Activated T-cell treated with anti-CD3 and anti-CD28 coated beads, Interleukin-2, amount 50 U/mL, for 4 hours (primary cell): ENCODE results near the gene FLG. TPM values are rescaled to one million over a fixed set of nuclear protein-coding genes. Genes with fewer than 3 reads are reported as not detected.
"Not testable (repeated sequence)": the region's sequence is repeated elsewhere in the genome, so short reads cannot be mapped to it uniquely, and the experiment has no call there.

Source experiments
- ATAC-seq, 2 donors: fragments of 200-7000 bp; cut with Tn5 transposase; one replicate each; pipeline ENCODE4 v1.10.0; 2021
- DNase-seq: peaks from one replicate; pipeline ENCODE4 v3.0.0-alpha.2; 2020
- H3K27me3 Mint-ChIP-seq: one replicate; pipeline ENCODE4 v1.8.0; 2021; ENCODE audit warnings: low read depth, mixed read lengths
- H3K36me3 Mint-ChIP-seq: one replicate; pipeline ENCODE4 v1.8.0; 2022; ENCODE audit warnings: mixed read lengths; ENCODE audit not compliant: insufficient read depth
- H3K4me1 Mint-ChIP-seq: one replicate; pipeline ENCODE4 v1.8.0; 2021; ENCODE audit warnings: low read depth, mixed read lengths
- H3K4me3 Mint-ChIP-seq: one replicate; pipeline ENCODE4 v1.8.0; 2021; ENCODE audit warnings: mild to moderate bottlenecking, moderate library complexity, mixed read lengths
- H3K9me3 Mint-ChIP-seq: one replicate; pipeline ENCODE4 v1.8.0; 2021; ENCODE audit warnings: mixed read lengths
- total RNA-seq, 3 donors: library from RNA; stranded (reverse); gene quantifications; one replicate each; pipeline ENCODE4 v1.2.1, GENCODE V29; 2021

FLG gene
- total RNA-seq, 3 donors from 2014 or later, result not detected

- H3K4me1 Mint-ChIP-seq, DNase-seq, ATAC-seq, H3K9me3 Mint-ChIP-seq, H3K4me3 Mint-ChIP-seq, H3K36me3 Mint-ChIP-seq: not testable (repeated sequence)
- H3K27me3 Mint-ChIP-seq, result peaks cover 16% of the 10 kb centered on the region
These were observed 12.9 kb downstream of the FLG start for GRCh38 chr1:152312169-152312568.

GRCh38 chr1:152309955-152310354 lies 15.1 kb downstream of the FLG start:
- Mint-ChIP-seq H3K9me3 (peaks cover 3% of the 10 kb centered on the region), H3K27me3 (peaks cover 16% of the 10 kb centered on the region), H3K4me1 (no peaks in the 10 kb centered on the region), H3K4me3 (no peak overlapping the region), H3K36me3 (no peaks in the 10 kb centered on the region)
- ATAC-seq (no peak), DNase-seq (no peak)

GRCh38 chr1:152309320-152309901 lies 15.6 kb downstream of the FLG start:
- not testable (repeated sequence) for DNase-seq, ATAC-seq, H3K36me3 Mint-ChIP-seq, H3K4me3 Mint-ChIP-seq, H3K9me3 Mint-ChIP-seq, H3K4me1 Mint-ChIP-seq
- peaks cover 13% of the 10 kb centered on the region for H3K27me3 Mint-ChIP-seq

- not testable (repeated sequence) for H3K4me3 Mint-ChIP-seq, H3K4me1 Mint-ChIP-seq, ATAC-seq, H3K36me3 Mint-ChIP-seq, H3K27me3 Mint-ChIP-seq, H3K9me3 Mint-ChIP-seq, DNase-seq
These were observed 16.3 kb downstream of the FLG start for GRCh38 chr1:152308758-152309157.

- not testable (repeated sequence) for DNase-seq, H3K27me3 Mint-ChIP-seq, ATAC-seq, H3K36me3 Mint-ChIP-seq, H3K4me3 Mint-ChIP-seq, H3K9me3 Mint-ChIP-seq, H3K4me1 Mint-ChIP-seq
These were observed 17.1 kb downstream of the FLG start for GRCh38 chr1:152307970-152308369.

GRCh38 chr1:152306123-152306522 lies 18.9 kb downstream of the FLG start:
- H3K4me3 Mint-ChIP-seq, DNase-seq, H3K27me3 Mint-ChIP-seq, H3K36me3 Mint-ChIP-seq, H3K4me1 Mint-ChIP-seq, ATAC-seq, H3K9me3 Mint-ChIP-seq: not testable (repeated sequence)

GRCh38 chr1:152304773-152305172 lies 20.3 kb downstream of the FLG start:
- not testable (repeated sequence) for H3K9me3 Mint-ChIP-seq, H3K4me3 Mint-ChIP-seq, DNase-seq, H3K36me3 Mint-ChIP-seq, H3K4me1 Mint-ChIP-seq, ATAC-seq, H3K27me3 Mint-ChIP-seq

- H3K36me3 Mint-ChIP-seq, DNase-seq, H3K9me3 Mint-ChIP-seq, H3K4me3 Mint-ChIP-seq, H3K27me3 Mint-ChIP-seq, ATAC-seq, H3K4me1 Mint-ChIP-seq: not testable (repeated sequence)
These were observed 21.7 kb downstream of the FLG start for GRCh38 chr1:152303139-152303872.

GRCh38 chr1:152256394-152256793 lies 68.6 kb downstream of the FLG start:
- ATAC-seq, H3K36me3 Mint-ChIP-seq, H3K27me3 Mint-ChIP-seq, H3K4me3 Mint-ChIP-seq, DNase-seq, H3K4me1 Mint-ChIP-seq, H3K9me3 Mint-ChIP-seq: not testable (repeated sequence)

Other genes with a start within 250 kb of the FLG start
- gene TCHHL1, start 236.2 kb downstream of the FLG start, total RNA-seq, result not detected
- gene TCHH, start 209.8 kb downstream of the FLG start, total RNA-seq, result under 1 TPM in 2 of 3 donors, not detected in 1; 0.03 to 0.05 TPM
- gene RPTN, start 166.0 kb downstream of the FLG start, total RNA-seq, result not detected
- gene HRNR, start 101.0 kb downstream of the FLG start, total RNA-seq, result not detected
- gene FLG2, start 34.8 kb upstream of the FLG start, total RNA-seq, result not detected
- not detected for gene CRNN, start 89.0 kb upstream of the FLG start, total RNA-seq
- not detected for gene LCE5A, start 185.6 kb upstream of the FLG start, total RNA-seq
- not detected for gene CRCT1, start 189.2 kb upstream of the FLG start, total RNA-seq
- not detected for gene LCE3E, start 241.5 kb upstream of the FLG start, total RNA-seq